IPS-18c (cell line): ENCODE results near the gene AGMAT.
A peak's percentile ranks its signal among the peaks of the same experiment; 100 is the strongest.

ENCODE experiments used
- H3K4me3 ChIP-seq: 2 replicates; pipeline ENCODE4 v1.7.0; 2013; ENCODE audit warnings: low read depth, mild to moderate bottlenecking, low read length, moderate library complexity; ENCODE audit not compliant: insufficient read depth
- H3K9me3 ChIP-seq: one replicate; pipeline ENCODE4 v1.6.1; 2013; ENCODE audit warnings: mild to moderate bottlenecking, low read length, moderate library complexity; ENCODE audit not compliant: control insufficient read depth, insufficient read depth

Gene AGMAT

DNA sequence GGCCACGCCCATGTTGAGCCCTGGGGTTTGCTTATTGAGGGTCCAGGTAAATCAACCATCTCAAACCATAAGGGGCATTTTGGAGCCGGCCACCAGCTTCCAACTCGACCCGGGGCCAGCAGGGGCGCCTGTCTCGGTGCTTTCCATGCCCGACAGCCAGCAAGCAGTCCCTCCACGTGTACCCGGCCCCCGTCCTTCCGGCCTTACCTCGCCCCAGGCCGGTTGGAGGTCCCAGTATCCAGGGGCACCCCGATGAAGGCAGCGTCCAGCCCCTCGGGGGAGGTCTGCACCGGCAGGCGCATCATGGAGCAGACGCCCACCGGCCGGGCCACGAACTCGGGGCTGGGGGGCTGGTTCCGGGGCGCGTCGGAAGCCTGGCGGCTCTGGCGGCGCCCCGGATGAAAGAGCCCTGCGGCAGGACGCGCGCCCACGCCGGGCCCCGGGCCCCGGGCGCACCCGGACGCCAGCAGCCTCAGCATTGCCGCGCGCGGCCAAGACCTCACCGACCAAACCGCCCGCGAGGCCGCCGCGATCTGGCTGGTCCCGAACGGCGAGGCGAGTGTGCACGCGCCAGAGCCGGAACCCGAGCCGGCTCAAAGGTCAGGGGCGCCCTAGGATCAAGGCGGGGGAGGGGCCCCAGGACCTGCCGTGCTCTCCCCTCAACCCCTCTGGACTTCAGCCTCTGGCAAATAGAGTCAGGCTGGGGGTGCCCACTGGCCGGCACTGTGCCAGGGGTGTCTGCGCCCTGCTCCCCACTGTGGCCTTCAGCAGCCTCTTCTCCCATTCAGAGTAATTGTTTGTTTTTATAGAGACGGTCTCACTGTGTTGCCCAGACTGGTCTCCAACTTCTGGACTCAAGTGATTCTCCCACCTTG is at the start of gene AGMAT:
Gene AGMAT (minus strand): TSS at position 563 of the 875 bp plus-strand sequence. CDS start 84 bp downstream, at position 479.
- H3K9me3 ChIP-seq: peaks cover 2% of the 10 kb centered on the region
- H3K4me3 ChIP-seq: peak within 1 kb of the TSS; percentile 70

DNA sequence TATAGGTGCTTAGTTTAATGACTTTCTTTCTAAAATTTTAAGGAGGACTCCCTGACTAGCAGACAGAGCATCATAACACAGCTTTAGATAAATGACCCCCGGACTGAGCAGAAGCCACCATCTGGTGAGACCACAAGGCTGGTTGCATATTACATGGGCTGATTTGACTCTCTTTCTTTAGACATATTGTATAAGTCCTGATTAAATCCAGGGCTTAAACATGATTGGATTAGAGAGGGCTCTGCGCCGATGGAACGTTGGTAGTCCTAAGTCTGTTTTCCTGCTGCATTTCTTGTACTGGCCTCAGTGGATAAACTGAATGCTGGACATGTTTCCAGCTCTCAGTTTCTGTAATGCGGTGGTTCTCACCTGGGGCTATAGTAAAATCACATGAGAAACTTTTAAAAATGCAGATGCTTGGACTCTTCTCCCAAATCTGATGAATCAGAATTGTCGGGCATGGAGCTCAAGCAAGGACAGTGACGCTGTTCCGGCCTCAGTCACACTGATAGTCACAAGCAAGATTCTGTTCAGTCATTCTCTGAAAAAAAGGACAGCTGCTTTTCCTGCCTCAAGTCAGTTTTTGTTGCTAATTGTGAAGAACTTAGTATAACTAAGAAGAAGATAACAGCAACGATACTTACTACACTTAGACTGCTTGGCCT is 49.0 kb upstream of the AGMAT start:
- H3K9me3 ChIP-seq: no peaks in the 10 kb centered on the region
- no peak overlapping the region for H3K4me3 ChIP-seq

DNA sequence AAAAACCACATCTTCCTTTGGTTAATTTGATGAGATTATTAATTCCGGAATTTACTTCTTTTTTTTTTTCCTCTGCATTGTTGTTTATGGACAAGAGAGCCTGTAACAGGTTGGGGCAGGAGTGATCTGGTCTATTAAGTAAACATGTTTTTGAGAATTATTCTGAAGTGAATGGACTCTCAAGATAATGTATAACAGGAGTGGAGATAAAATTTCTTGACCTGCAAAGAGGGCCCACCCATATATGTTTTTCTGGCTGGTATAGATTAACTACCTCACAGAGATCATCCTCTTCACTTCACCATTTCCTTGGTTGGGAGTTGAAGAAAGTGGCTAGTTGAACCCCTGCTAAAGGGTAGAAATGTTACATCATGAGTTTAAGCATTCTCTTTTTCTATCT is 43.2 kb upstream of the AGMAT start:
- Histone ChIP-seq H3K9me3 (no peaks in the 10 kb centered on the region), H3K4me3 (no peak overlapping the region)

DNA sequence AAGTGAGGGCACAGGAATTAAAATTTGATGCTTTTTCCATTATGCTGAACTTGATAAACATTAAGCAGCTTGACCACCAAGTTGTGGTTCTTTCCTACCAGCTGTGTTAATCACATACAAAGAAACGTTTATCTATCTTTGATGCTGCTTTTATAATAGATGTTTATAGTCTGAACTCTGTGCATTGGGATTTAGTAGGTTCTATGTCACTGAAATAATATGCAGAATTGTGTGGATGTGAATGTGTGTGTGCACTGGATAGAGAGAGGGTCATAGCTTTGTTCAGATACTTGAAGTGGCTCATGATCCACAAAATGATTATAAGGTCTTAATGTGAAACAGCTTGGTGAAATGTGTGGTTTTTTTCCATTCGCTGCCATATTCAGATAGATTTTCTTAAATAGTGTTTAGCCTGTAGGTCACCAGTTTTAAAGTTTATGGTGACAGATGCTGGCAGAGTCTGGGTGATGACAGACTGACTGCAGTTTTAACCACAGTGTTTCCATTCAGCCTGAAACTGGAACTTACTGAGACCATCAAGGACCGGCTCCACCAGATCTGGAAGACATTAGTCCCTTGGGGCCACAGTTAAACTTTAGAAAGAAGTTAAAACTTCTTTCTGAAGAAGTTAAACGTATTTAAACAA is 42.6 kb upstream of the AGMAT start:
- Histone ChIP-seq H3K9me3 (no peaks in the 10 kb centered on the region), H3K4me3 (no peak overlapping the region)

GRCh38 chr1:15626269-15626950 is 41.6 kb upstream of the AGMAT start:
- Histone ChIP-seq H3K9me3 (no peaks in the 10 kb centered on the region), H3K4me3 (no peak overlapping the region)

- Histone ChIP-seq H3K4me3 (no peak overlapping the region), H3K9me3 (no peaks in the 10 kb centered on the region)
Measured at GRCh38 chr1:15625056-15625917, 40.4 kb upstream of the AGMAT start.

- H3K9me3 ChIP-seq: no peaks in the 10 kb centered on the region
- H3K4me3 ChIP-seq: no peak overlapping the region
Measured at GRCh38 chr1:15624133-15624714, 39.4 kb upstream of the AGMAT start.

GRCh38 chr1:15623435-15623834 is 38.6 kb upstream of the AGMAT start:
- Histone ChIP-seq H3K4me3 (no peak overlapping the region), H3K9me3 (no peaks in the 10 kb centered on the region)

DNA sequence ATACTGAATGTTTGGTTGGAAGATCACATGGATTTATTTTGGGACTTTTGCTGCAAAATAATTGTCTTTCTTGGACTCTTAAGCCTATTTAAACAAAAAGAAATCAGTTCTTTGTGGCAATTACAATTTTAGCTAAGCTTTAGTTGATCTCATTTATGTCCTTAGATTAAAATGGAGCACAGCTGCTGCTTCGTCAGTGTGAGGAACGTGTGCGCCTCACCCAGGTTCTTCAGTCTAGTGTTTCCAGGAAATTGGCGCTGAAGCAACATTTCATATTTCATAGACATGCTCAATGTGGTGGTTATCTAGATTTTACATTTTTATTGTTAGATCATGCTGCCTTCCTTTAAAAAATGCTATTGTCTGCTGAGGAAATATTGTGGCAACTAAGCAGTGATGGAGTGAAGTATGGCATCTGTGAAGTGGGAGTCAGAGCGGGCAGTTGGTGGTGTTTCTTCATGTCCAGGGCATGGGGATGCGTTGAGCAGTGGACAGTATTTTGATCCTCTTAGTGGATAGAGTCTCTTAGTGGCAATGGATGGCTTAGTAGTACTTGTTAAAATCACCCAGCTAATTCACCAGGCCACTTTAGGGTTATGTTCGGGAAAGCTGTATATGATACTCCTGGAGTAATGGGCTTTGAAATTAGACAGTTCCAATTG is 38.0 kb upstream of the AGMAT start:
- Histone ChIP-seq H3K9me3 (no peaks in the 10 kb centered on the region), H3K4me3 (no peak overlapping the region)

- Histone ChIP-seq H3K9me3 (no peaks in the 10 kb centered on the region), H3K4me3 (no peak overlapping the region)
Measured at GRCh38 chr1:15621975-15622374, 37.1 kb upstream of the AGMAT start.

GRCh38 chr1:15620902-15621682 is 36.2 kb upstream of the AGMAT start:
- Histone ChIP-seq H3K4me3 (no peak overlapping the region), H3K9me3 (no peaks in the 10 kb centered on the region)

DNA sequence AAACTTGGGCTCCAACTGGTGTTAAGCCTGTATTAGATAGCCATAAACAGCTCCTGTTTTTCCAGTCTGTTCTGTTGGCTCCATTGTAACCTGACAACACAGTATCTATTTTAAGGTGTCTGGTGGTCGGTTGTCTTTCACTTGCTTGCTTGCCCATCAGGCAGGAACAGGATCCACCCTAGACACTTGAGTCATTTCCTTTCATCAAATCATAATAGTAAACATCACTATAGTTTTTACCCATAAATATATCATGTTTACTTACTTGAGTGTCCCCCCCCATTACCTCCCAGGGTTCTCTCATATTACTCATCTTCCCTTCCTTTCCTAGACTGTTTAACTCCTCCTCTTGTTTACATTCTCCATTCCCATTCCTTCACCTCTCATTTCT is 35.3 kb upstream of the AGMAT start:
- H3K4me3 ChIP-seq: no peak overlapping the region
- no peaks in the 10 kb centered on the region for H3K9me3 ChIP-seq

GRCh38 chr1:15618655-15619525 is 34.0 kb upstream of the AGMAT start:
- H3K4me3 ChIP-seq: peak overlapping the region; percentile 98
- no peaks in the 10 kb centered on the region for H3K9me3 ChIP-seq

GRCh38 chr1:15618077-15618654 is 33.3 kb upstream of the AGMAT start:
- no peaks in the 10 kb centered on the region for H3K9me3 ChIP-seq
- peak overlapping the region; percentile 98 for H3K4me3 ChIP-seq
